Pons (tissue), 1 donor: ENCODE results near the gene GCDH.
"Not testable (repeated sequence)": the region's sequence is repeated elsewhere in the genome, so short reads cannot be mapped to it uniquely, and the experiment has no call there.

Source experiments
- DNase-seq: peaks from one replicate; pipeline ENCODE4 v3.0.0-alpha.2; 2016; ENCODE audit warnings: low spot score

GCDH gene

DNA sequence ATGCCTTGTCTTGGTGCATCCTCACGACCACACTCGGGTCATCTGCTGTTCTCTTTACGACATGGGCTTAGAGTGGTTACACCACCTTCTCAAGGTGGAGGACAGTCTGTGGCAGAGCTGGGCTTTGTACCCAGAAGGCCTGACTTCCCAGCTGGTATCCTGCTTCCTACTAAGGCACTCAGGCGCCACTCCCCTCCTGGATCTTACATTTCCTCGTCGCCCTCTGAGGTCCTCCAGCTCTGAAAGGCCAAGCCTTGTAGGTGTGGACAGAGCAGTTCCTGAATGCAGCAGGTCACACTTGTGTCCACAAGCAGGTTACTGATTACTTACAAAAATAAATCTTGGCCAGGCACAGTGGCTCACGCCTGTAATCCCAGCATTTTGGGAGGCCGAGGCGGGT lies 16.2 kb downstream of the GCDH start:
- DNase-seq = no peak

DNA sequence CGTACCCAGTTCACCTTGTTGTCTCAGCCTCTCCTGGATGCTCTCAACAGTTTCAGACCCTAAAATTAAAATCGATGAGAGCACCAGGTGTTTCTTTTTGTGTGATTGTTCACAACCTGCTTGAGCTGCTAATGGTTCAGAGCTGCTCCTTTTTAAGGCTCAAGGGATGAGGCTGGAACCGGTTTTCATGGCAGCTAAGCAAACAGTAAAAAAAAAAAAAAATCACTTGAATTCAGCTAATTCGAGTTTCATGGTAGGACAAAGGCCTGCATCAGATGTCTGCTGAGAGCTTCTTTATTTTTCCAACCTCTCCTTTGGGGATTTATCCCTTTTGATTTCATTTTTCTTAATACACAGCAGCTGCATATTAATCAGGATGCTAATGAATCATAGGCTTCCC lies 21.6 kb downstream of the GCDH start:
- DNase-seq = no peak

DNA sequence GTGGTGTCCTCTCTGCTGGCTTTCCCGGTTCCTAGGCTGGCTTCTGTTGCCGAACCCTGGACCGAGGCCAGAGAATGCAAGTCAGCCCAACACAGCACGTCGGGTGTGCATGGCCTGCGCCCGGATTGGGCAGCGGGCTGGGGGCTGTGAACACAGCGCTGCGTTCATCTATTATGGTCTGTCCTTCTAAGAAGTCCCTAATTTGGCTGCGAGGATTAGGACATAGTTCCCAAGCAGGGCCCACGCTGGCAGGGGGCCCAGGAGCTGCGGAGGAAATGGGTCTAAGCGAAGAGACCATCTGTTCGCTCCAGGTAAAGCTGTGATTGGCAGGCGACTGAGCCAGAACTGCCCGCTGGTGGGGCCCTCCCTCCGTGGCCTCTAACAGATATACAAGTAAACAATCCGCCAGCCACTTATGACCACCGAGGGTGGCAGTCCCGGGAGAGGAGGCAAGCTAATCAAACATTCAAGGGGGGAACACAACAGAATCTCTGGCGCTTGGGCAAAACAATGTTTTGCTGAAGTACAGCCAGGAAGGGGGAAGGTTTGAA lies 22.1 kb downstream of the GCDH start:
- peak; percentile 80 for DNase-seq

DNA sequence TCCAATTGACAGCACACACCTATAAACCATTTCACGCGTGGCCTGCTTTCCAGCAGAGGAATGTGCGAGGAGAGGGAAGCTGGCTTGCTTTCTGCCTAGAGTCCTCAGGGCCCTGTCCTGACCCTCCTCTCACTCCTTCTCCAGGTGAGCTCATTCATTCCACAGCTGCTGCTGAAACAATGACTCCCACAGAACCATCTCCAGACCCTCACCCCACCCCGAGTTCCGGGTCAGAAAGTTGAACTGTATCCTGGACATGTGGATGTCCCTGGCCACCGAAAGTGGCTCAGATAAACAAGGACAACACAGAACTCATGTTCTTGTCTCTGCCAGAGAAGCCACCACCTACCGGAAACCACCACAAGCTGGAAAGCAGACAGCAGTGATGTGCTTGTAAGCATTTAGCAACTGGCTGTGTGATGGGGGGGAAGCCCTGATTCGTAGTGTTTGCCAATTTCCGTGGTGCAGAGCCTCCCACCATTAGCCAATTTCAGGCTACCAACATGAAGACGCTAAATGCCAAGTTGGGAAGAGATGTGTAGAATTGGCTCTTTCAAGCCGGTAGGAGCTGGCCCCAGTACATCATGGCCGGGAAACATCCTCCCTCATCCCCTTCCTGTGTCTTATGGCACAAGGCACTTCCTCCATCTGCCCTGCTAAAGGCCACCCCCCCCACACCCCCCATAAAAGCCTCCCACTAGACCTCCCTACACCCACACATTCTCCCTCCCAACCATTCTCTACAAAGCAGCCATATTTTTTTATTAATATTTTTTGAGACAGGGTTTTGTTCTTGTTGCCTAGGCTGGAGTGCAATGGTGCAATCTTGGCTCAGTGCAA lies 23.1 kb downstream of the GCDH start:
- DNase-seq = peak; percentile 57

DNA sequence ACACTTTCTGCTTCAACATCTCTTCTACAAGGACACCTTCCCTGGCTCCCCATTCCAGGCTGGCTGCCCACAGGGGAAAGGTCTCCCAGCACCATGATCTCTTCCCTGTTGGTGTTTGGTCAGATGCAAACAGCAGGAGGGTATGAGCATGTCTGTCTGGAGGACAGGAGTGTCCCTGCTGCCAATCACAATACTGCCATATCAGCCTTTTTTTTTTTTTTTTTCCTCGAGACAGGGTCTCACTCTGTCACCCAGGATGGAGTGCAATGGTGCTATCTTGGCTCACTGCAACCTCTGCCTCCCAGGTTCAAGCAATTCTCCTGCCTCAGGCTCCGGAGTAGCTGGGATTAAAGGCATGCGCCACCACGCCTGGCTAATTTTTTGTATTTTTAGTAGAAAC lies 24.9 kb downstream of the GCDH start:
- DNase-seq = not testable (repeated sequence)

DNA sequence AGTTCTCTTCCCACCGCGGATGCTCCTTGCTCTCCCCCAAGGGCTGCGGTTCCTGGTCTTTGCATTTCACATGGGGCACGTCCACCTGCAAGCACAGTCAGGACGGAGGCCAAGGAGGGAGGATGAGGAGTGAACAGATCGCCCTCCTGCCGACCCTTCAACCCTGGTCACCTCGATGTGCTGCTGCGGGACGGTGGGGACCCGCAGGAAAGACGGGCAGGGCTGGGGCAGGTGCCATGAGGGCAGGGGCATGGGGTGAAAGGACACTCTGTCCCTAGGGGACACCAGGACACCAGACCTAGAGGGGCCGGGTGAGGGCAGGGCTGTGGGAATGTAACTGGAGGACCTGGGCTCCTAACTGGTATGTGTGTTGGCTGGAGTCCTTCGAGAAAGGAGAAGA lies 27.3 kb downstream of the GCDH start:
- DNase-seq = no peak

DNA sequence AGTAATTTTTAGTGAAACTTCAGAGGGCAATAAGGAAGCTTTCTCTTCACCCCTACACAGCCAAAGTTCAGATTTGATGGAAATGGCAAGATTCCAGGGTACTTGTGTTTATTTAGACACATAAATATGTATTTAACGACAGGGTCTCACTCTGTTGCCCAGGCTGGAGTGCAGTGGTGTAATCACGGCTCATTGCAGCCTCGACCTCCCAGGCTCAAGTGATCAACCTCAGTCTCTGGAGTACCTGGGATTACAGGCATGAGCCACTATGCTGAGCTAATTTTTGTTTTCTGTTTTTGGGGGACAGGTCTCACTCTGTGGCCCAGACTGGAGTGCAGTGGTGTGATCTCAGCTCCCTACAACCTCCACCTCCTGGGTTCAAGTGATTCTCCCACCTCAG lies 30.1 kb downstream of the GCDH start:
- no peak for DNase-seq

DNA sequence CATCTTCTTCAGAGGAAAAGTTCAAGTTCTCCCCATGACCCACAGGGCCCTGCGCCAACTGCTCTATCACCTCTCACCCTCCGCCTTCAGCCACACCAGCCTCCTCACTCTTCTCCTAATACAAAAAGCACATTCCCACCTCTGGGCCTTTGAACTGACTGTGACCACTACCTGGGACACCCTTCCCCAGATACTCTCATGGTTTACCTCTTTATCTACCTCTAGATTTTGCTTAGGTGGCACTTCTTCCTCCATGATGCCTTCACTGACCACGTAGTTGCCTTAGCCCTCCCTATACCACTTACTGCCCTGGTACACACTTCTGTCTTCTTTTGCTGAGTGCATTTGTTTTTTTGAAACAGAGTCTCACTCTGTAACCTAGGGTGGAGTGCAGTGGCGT lies 32.0 kb downstream of the GCDH start:
- no peak for DNase-seq

DNA sequence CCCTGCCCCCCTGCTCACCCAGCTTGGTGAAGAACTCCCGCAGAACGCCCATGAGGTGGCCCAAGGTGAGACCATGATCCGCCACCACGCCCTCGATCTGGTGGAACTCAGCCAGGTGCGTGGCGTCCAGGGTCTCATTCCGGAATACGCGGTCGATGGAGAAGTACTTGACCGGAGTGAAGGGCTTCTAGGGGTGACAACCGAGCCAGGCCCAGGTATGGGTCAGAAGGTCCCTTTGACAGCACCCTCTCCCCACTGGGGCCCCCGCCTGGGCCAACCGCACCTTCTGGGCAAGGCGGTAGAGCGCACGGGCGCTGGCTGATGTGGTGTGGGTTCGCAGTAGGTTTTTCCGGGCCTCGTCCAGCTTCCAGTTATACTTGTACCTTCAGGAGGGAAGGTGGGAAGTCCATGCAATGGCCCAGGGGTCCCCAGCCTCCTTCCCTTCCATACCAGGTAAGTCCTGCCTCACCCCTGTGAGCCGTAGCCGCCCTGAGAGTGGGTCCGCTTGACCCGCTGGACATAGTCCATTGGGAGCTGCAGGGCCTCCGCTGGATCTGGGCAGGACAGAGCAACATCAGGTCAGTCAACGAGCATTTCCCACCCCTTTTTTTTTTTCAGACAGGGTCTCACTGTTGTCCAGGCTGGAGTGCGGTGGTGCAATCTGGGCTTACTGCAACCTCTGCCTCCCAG lies 33.8 kb downstream of the GCDH start:
- DNase-seq = no peak

DNA sequence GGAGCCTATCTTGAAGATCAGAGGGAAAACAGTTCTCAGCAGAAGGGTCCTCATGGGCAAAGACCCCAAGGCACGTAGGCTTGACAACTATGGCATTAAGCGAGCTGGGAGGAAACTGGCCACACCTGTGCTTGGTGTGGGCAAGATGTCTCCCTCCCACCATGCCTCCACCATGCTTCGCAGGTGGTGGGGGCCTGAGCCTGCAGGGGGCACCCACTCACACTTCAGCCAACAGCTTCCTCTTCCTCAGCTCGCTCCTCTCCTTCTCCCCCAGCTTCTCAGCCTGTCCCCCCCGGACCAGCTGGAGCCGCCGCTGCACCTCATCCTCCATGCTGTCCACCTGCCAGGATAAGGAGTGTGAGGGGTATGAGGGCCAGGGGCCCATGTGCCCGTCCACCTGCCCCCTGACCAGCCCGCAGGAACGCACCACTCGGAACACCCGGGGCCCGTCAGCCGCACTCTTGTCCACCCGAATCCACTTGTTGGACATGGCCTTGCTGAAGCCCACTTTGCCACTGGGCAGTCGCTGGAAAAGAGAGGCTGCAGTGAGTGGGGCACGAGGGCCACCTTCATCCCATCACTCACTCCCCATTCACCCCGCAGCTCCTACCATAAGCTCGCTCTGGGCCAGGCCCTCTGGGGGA lies 39.2 kb downstream of the GCDH start:
- DNase-seq = no peak

DNA sequence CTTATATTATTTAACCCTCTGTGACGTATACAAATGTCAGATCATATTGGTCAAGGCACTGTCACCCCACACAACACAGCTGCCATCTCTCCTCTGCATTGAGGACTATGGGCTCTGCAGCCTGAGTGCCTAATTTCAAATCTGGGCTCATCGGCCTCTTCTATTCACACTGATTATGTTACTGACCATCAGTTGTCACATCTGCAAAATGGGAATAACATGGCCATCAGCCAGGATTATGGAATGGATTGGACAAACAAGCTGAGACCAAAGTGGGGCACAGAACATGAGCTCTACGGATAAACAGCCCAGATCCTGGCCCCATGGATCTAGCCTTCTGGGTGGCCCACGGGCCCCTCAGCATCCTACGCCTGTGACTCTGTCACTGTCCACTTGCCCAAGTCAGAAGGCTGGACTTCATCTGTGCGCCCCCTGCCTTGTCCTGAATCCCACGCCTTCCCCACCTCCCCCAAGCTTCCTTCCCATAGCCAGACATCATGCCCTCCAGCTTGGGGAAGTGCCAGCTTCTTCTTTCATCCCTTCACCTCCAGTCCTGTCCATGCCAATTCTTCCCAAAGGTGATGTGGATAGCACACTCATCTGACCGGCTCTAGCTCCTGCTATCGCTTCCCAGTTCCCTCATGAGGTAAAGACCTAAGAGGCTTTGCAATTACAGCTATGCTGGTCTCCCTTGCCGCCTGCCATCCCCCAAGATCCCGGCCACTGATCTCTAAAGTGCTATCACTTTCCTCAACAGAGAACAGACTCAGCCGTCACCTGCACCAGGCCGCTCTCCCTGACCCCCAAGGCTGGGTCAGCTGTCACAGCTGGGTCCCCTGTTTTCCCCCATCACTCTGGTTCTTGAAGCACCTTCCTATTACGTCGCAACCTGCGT lies 41.7 kb downstream of the GCDH start:
- no peak for DNase-seq

DNA sequence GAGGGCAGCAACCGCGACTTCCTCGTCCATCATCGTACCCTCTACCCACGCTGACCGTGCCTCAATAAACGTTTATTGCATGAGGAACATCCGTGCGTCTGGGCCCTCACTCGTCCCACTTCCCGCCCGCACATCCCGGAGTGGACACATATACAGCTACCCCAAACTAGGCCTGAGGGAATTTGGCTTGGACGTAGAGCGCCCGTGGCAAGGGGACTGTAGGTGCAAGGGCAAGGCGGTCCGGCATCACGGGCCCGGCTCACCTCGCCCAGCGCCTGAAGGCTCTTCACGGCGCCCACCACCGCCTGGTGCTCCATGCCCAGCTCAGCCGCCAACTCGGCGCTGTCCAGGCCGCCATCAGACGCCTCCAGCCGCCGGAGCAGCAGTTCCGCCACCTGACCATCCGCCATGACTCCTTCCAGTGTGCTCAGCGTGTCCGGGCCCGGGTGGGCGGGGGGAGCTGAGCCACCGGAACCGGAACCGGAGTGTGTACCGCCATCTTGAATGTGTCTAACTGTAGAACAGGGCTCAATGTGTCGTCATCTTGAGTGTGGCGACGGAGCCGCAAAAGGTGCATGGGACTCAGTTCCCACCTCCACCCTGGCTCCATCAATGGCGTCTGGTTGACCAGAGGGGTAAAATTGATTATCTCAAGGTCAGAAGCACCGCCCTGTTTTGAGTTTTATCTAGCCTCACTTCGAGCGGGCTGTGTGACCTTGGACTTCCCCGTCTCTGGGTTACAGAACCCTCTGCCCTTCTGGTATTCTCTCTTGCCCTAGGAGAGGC lies 42.5 kb downstream of the GCDH start, which contains the start of gene FARSA:
Gene FARSA (minus strand): TSS at position 425 of the 786 bp plus-strand sequence. CDS start 15 bp downstream, at position 410.
- peak; percentile 95 for DNase-seq

DNA sequence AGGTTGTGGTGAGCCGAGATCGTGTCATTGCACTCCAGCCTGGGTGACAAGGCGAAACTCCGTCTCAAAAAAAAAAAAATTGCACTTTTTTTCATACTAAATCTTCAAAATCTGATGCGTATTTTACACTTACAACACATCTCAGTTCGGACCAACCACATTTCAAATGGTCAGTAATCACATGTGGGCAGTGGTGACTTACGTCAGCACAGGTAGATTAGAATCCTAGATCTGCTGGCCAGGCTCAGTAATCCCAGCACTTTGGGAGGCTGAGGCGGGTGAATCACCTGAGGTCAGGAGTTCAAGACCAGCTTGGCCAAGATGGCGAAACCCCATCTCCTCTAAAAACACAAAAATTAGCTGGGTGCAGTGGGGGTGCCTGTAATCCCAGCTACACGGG lies 44.1 kb downstream of the GCDH start:
- no peak for DNase-seq

DNA sequence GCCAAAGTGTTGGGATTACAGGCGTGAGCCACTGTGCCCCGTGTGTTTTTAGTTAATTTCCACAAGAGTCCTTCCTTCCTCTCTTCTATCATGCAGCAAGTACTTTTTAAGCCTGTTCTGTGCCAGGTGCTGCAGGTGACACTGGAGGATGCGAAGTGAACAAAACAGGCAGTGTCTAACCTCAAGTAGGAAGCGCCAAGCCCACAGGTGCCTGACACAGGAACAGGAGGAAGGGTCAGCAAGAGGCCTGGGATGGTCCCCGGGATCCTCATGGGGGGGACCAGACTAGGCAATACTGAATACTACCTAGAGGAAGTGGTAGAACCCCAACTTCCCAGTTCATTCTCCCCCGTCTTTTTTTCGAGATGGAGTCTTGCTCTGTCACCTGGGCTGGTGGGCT lies 45.6 kb downstream of the GCDH start:
- DNase-seq = no peak

DNA sequence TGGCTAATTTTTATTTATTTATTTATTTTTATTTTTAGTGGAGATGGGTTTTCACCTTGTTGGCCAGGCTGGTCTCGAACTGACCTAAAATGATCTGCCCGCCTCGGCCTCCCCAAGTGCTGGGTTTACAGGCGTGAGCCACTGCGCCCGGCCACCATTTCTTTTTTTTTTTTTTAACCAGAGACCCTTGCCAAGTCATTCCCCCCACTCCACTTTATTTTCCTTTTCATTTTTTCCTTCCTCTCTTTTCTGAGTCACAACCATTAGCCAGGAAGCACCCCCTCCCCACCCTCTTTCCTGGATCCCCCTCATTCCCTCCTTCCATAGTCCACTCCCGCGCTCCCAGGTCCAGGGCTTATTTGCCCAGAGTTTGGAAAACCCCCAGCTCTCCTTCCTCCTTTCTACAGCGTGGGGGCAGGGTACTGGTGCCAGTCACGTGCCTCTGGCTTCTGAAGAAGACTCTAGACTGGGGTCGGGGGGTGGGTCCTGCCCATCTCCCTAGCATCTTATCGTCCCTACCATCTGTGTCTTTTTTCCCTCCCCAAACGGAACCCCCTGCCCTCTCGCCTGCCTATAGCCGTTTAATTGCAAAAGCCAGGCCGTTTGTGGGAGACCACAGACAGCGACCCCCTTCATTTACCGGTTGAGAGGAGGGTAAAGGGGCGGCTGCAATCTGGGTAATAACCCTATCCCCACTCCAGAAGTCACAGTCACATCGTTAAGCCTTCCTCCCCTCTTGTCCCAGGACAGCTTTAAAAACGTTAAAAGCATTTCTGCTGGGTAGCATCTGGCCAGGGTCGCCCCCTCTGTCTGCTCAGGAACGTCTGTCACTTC lies 46.4 kb downstream of the GCDH start:
- peak; percentile 57 for DNase-seq

DNA sequence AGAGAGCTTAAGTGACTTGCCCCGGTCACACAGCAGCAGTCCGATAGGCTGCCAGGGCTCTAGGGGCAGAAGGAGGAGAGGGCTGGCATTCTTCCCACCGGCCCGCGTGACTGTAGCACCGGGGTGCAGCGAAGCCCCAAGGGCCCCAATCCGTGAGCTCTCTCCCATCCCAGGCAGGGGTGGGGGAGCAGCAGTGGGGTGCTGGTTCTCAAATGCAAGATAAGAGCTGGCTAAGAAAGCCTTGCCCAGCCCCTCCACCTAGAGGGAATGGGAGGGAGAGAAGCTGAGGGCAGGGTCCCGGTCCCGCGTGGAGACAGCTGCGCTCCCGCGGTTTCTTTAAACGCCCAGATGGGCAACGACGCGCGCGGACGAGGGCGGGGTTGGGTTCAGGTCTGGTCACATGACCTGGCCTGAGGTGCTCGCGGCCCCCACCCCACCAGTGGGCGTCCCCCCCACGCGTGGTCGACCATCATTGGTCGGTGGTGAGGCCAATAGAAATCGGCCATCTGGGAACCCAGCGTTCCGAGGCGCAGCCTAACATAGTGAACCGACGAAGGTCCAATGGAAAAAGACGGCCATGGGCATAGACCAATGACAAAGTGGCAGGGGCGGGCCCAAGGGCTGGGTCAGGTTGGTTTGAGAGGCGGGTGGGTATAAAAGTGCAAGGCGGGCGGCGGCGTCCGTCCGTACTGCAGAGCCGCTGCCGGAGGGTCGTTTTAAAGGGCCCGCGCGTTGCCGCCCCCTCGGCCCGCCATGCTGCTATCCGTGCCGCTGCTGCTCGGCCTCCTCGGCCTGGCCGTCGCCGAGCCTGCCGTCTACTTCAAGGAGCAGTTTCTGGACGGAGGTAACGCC lies 47.2 kb downstream of the GCDH start, which contains the start of gene CALR:
Gene CALR (plus strand): TSS at position 683 of the 852 bp plus-strand sequence. CDS start 71 bp downstream, at position 754.
- peak; percentile 100 for DNase-seq

DNA sequence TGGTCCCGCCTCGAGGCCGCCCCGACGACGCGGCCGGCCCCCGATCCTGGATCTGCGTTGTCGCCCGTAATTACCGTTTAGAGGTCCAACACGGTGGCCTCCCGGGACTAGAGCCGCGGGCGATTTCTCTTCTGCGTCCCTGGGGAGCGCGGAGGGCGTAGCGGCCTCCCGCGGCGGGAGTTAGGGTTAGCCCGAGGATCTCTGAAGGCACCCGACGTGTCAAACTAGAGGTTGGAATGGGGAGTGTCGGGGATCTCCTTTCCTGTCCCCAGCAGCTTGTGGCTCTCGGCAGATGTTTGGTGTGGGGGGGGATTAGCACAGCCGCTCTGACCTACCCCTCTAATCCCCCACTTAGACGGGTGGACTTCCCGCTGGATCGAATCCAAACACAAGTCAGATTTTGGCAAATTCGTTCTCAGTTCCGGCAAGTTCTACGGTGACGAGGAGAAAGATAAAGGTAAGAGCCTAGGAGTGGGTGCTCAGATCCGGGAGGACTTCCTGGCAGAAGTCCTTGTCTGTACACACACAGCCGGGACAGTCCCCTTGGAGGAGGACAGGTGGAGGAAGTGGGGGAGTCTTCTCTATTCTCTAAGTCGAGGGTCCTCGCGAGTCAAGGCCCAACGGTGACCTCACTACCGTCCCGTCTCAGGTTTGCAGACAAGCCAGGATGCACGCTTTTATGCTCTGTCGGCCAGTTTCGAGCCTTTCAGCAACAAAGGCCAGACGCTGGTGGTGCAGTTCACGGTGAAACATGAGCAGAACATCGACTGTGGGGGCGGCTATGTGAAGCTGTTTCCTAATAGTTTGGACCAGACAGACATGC lies 48.0 kb downstream of the GCDH start:
- DNase-seq = no peak

DNA sequence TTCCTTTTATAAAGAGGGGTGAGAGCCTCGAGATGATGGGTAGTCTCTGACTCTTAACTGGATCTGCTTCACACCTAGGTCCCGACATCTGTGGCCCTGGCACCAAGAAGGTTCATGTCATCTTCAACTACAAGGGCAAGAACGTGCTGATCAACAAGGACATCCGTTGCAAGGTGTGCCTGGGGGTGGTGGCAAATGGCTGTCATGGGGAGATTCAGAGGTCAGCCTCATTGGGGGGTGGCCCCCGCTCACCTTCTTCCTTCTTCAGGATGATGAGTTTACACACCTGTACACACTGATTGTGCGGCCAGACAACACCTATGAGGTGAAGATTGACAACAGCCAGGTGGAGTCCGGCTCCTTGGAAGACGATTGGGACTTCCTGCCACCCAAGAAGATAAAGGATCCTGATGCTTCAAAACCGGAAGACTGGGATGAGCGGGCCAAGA lies 49.0 kb downstream of the GCDH start:
- DNase-seq = no peak
